T-helper 2 cell (primary cell): ENCODE measurements around the gene LRRC58.

ENCODE experiments used
- DNase-seq, 5 experiments: peaks; one replicate each; pipeline versions ENCODE4 v3.0.0 to v3.0.0-alpha.2; 2012 to 2022

LRRC58 gene

DNA sequence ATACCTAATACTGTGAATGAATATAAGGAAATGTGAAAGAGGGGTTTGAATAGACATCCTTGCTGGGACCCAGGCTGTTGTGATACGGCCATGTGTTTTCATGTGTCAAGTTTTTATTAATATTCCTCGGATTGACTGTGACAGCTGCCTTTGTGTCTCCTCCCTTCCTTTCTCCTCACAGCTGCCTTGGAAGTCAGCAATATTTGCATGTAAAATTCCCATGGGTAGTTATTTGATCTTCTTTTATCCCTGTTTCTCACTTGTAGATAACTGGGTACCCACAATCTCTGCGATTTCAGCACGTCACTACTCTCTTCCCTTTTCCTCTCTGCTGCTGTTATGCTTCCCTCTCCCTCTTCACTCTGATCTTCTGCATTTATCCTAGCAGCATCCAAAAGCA lies 73.5 kb downstream of the LRRC58 start:
- no peak for DNase-seq

GRCh38 chr3:120274739-120275167 lies 74.4 kb downstream of the LRRC58 start:
- no peak for DNase-seq
